Measurements from ENCODE around the gene SYDE1. TPM values are rescaled to one million over a fixed set of nuclear protein-coding genes. Genes with fewer than 3 reads are reported as not detected.

The SYDE1 gene
- total and polyA plus RNA-seq, 7 donors, result 2.3 to 4.9 (median 4.5) TPM

- peak overlapping the region; percentile 67 for H3K4me3 ChIP-seq
- DNase-seq (peak in 1 of 2 donors; percentile 49), ATAC-seq (peak in 2 of 4 donors; percentile 32 to 58)
- peaks cover 3% of the 10 kb centered on the region for H3K9me3 ChIP-seq
- H3K36me3 ChIP-seq (ENCODE audit: insufficient read depth in 1 of 2, low read depth in 1 of 2), result peaks cover 0 to 15% of the 10 kb centered on the region in 2 donors
- peak overlapping the region; percentile 69 for H3K27ac ChIP-seq
- TF ChIP-seq CTCF (IDR thresholded peaks at IDR 0.05), result no peak
- intact Hi-C loops (cut with DNase I), result no loop called here
- H3K4me1 ChIP-seq, result no peaks in the 10 kb centered on the region
- H3K27me3 ChIP-seq (ENCODE audit: insufficient read depth in 3 of 3, low read length in 2 of 3), result peaks cover 0 to 28% (median 6%) of the 10 kb centered on the region in 3 donors
- WGBS, 3 donors, result 38 to 47% (median 41%) methylated on average over 10 of the region's 10 CpGs
These were observed 1.1 kb downstream of the SYDE1 start for GRCh38 chr19:15108145-15108844.

GRCh38 chr19:15108845-15109767, 1.9 kb downstream of the SYDE1 start:
- no peak overlapping the region for H3K27ac ChIP-seq
- intact Hi-C loops (cut with DNase I), result no loop called here
- H3K36me3 ChIP-seq (ENCODE audit: insufficient read depth in 1 of 2, low read depth in 1 of 2), result peaks cover 0 to 23% of the 10 kb centered on the region in 2 donors
- H3K27me3 ChIP-seq (ENCODE audit: insufficient read depth in 3 of 3, low read length in 2 of 3), result peaks cover 0 to 28% (median 6%) of the 10 kb centered on the region in 3 donors
- H3K4me1 ChIP-seq, result no peaks in the 10 kb centered on the region
- ATAC-seq (no peak), DNase-seq (no peak)
- 84 to 87% (median 85%) methylated on average over 17 to 21 of the region's 21 CpGs for WGBS, 3 donors
- peak overlapping the region; percentile 67 for H3K4me3 ChIP-seq
- H3K9me3 ChIP-seq, result no peaks in the 10 kb centered on the region
- no peak for TF ChIP-seq CTCF (IDR thresholded peaks at IDR 0.05)

- Histone ChIP-seq H3K27ac (no peak overlapping the region), H3K4me1 (no peaks in the 10 kb centered on the region), H3K36me3 (ENCODE audit: insufficient read depth in 1 of 2, low read depth in 1 of 2) (peaks cover 0 to 28% of the 10 kb centered on the region in 2 donors), H3K27me3 (ENCODE audit: insufficient read depth in 3 of 3, low read length in 2 of 3) (peaks cover 0 to 28% (median 4%) of the 10 kb centered on the region in 3 donors), H3K4me3 (no peak overlapping the region), H3K9me3 (no peaks in the 10 kb centered on the region)
- DNase-seq (no peak), ATAC-seq (no peak)
- 86 to 94% (median 87%) methylated on average over 36 to 49 of the region's 49 CpGs for WGBS, 3 donors
- no peak for TF ChIP-seq CTCF (IDR thresholded peaks at IDR 0.05)
- intact Hi-C loops (cut with DNase I), result no loop called here
These were observed 2.7 kb downstream of the SYDE1 start for GRCh38 chr19:15109768-15110417.

- no peaks in the 10 kb centered on the region for H3K4me1 ChIP-seq
- WGBS, 3 donors, result 80 to 88% (median 88%) methylated on average over 14 to 17 of the region's 17 CpGs
- no peak for TF ChIP-seq CTCF (IDR thresholded peaks at IDR 0.05)
- H3K27ac ChIP-seq, result no peak overlapping the region
- peaks cover 0 to 34% of the 10 kb centered on the region in 2 donors for H3K36me3 ChIP-seq (ENCODE audit: insufficient read depth in 1 of 2, low read depth in 1 of 2)
- H3K4me3 ChIP-seq, result no peak overlapping the region
- intact Hi-C loops (cut with DNase I), result no loop called here
- H3K27me3 ChIP-seq (ENCODE audit: insufficient read depth in 3 of 3, low read length in 2 of 3), result peaks cover 0 to 23% (median 4%) of the 10 kb centered on the region in 3 donors
- DNase-seq (no peak), ATAC-seq (no peak)
- no peaks in the 10 kb centered on the region for H3K9me3 ChIP-seq
These were observed 3.2 kb downstream of the SYDE1 start for GRCh38 chr19:15110418-15110815.
